Cardiac muscle cell (in vitro differentiated cells and primary cell): ENCODE results near the gene ICAM1. TPM values are rescaled to one million over a fixed set of nuclear protein-coding genes. Genes with fewer than 3 reads are reported as not detected.

ENCODE experiments used
- DNase-seq, 2 donors: peaks; one replicate each; pipeline versions ENCODE4 v3.0.0 to v3.0.0-alpha.2; 2010 to 2017; ENCODE audit warnings: low read depth in 1 of 2, low spot score in 1 of 2
- H3K27ac ChIP-seq: fragments of 200-600 bp; sonication (generic); 2 replicates; pipeline ENCODE4 v1.5.1; 2016
- H3K27me3 ChIP-seq: fragments of 200-600 bp; sonication (generic); 2 replicates; pipeline ENCODE4 v1.6.0; 2016; ENCODE audit warnings: control low read depth
- H3K36me3 ChIP-seq: fragments of 200-600 bp; sonication (generic); 2 replicates; pipeline ENCODE4 v1.5.1; 2016; ENCODE audit warnings: control low read depth
- H3K4me1 ChIP-seq: fragments of 200-600 bp; sonication (generic); 2 replicates; pipeline ENCODE4 v1.8.1; 2017; ENCODE audit warnings: low read depth, mild to moderate bottlenecking, mixed run types
- H3K4me3 ChIP-seq: fragments of 200-600 bp; sonication (generic); 2 replicates; pipeline ENCODE4 v1.5.1; 2016; ENCODE audit warnings: mild to moderate bottlenecking
- H3K9me3 ChIP-seq: fragments of 200-600 bp; sonication (generic); 2 replicates; pipeline ENCODE4 v1.5.1; 2017; ENCODE audit warnings: low read depth, mild to moderate bottlenecking, control low read depth
- CTCF ChIP-seq: IDR thresholded peaks from 2 replicates; pipeline ENCODE4 v1.5.1; 2012; ENCODE audit warnings: low read depth, mild to moderate bottlenecking, low read length
- polyA plus RNA-seq: library from polyadenylated mRNA; unstranded; fragments of >200 nt; fragmentation: Nextera tagmentation; extraction: Ambion mirVana; gene quantifications from 2 replicates; pipeline ENCODE4 v1.2.1, GENCODE V29; 2016
- total RNA-seq: library from RNA; depleted of rRNA; stranded (reverse); fragments of >200 nt; gene quantifications from 2 replicates; pipeline ENCODE4 v1.2.3, GENCODE V29; 2016

The ICAM1 gene
- total and polyA plus RNA-seq, 2 experiments from 2014 or later, result 0.57 to 0.77 TPM

- DNase-seq, result no peak
- H3K4me3 ChIP-seq, result no peak within 1 kb of the TSS
- no peaks in the 10 kb centered on the region for H3K9me3 ChIP-seq
- H3K36me3 ChIP-seq, result no peaks in the 10 kb centered on the region
- no peaks in the 10 kb centered on the region for H3K27me3 ChIP-seq
- TF ChIP-seq CTCF, result no peak
- no peaks in the 10 kb centered on the region for H3K4me1 ChIP-seq
- no peak within 1 kb of the TSS for H3K27ac ChIP-seq
Observed at GRCh38 chr19:10309423-10309822, 38.5 kb downstream of the ICAM1 start, which contains the start of gene ZGLP1. Gene ZGLP1 (minus strand): TSS chr19:10309815.

- TF ChIP-seq CTCF, result no peak
- peak within 1 kb of the TSS; percentile 86 for H3K4me3 ChIP-seq
- H3K4me1 ChIP-seq, result peaks cover 11% of the 10 kb centered on the region
- no peaks in the 10 kb centered on the region for H3K27me3 ChIP-seq
- H3K27ac ChIP-seq, result peak within 1 kb of the TSS; percentile 67
- H3K9me3 ChIP-seq, result no peaks in the 10 kb centered on the region
- peaks cover 16% of the 10 kb centered on the region for H3K36me3 ChIP-seq
- peak; percentile 80 to 85 for DNase-seq
Observed at GRCh38 chr19:10315335-10316214, 44.7 kb downstream of the ICAM1 start, which contains the start of gene FDX2. Gene FDX2 (minus strand): TSS chr19:10316015. CDS start chr19:10315996, 19 bp downstream.

GRCh38 chr19:10316229-10317044 lies 45.5 kb downstream of the ICAM1 start:
- Histone ChIP-seq H3K36me3 (peaks cover 24% of the 10 kb centered on the region), H3K4me3 (peak overlapping the region; percentile 86), H3K27me3 (no peaks in the 10 kb centered on the region), H3K4me1 (peaks cover 11% of the 10 kb centered on the region), H3K27ac (peak overlapping the region; percentile 67), H3K9me3 (no peaks in the 10 kb centered on the region)
- no peak for DNase-seq
- no peak for TF ChIP-seq CTCF

- H3K27ac ChIP-seq, result no peak overlapping the region
- H3K36me3 ChIP-seq, result peaks cover 32% of the 10 kb centered on the region
- peaks cover 11% of the 10 kb centered on the region for H3K4me1 ChIP-seq
Observed at GRCh38 chr19:10317045-10317856, 46.3 kb downstream of the ICAM1 start.

More at GRCh38 chr19:10317045-10317856, 46.3 kb downstream of the ICAM1 start:
- no peak for TF ChIP-seq CTCF
- Histone ChIP-seq H3K27me3 (no peaks in the 10 kb centered on the region), H3K9me3 (no peaks in the 10 kb centered on the region), H3K4me3 (no peak overlapping the region)
- no peak for DNase-seq
